ENCODE measurements around the gene ADH7. TPM values are rescaled to one million over a fixed set of nuclear protein-coding genes. Genes with fewer than 3 reads are reported as not detected.
A peak's percentile ranks its signal among the peaks of the same experiment; 100 is the strongest.

Gene ADH7
- not detected in 2 replicates for total RNA-seq

- DNase-seq (ENCODE audit: low read depth): no peak
Observed at GRCh38 chr4:99435154-99435553, at the start of gene ADH7. Gene ADH7, minus strand, starts transcription at chr4:99435342. Its CDS starts 109 bp downstream, at chr4:99435233.

DNA sequence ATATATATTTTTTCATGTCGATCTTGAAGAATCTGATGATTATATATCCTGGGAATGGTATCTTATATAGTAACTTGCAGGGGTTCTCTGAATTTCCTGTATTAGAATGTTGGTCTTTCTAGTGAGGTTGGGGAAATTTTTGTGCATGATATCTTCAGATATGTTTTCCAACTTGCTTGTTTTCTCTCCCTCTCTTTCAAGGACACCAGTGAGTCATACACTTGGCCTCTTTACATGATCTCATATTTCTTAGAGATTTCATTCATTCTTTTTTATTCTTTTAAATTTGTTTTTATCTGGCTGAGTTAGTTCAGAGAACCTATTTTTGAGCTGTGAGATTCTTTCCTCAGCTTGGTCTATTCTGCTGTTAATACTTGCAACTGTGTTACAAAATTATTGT lies 48.5 kb upstream of the ADH7 start:
- no peak for DNase-seq (ENCODE audit: low read depth)

- DNase-seq (ENCODE audit: low read depth): peak; percentile 93
Observed at GRCh38 chr4:99473131-99473530, 38.0 kb upstream of the ADH7 start.

- no peak for DNase-seq (ENCODE audit: low read depth)
Observed at GRCh38 chr4:99471896-99472295, 36.8 kb upstream of the ADH7 start.

GRCh38 chr4:99471349-99471748 lies 36.2 kb upstream of the ADH7 start:
- DNase-seq (ENCODE audit: low read depth): no peak

GRCh38 chr4:99468889-99469288 lies 33.7 kb upstream of the ADH7 start:
- DNase-seq (ENCODE audit: low read depth): peak; percentile 24

GRCh38 chr4:99467887-99468286 lies 32.7 kb upstream of the ADH7 start:
- DNase-seq (ENCODE audit: low read depth): no peak

- no peak for DNase-seq (ENCODE audit: low read depth)
Observed at GRCh38 chr4:99463566-99463965, 28.4 kb upstream of the ADH7 start.

DNA sequence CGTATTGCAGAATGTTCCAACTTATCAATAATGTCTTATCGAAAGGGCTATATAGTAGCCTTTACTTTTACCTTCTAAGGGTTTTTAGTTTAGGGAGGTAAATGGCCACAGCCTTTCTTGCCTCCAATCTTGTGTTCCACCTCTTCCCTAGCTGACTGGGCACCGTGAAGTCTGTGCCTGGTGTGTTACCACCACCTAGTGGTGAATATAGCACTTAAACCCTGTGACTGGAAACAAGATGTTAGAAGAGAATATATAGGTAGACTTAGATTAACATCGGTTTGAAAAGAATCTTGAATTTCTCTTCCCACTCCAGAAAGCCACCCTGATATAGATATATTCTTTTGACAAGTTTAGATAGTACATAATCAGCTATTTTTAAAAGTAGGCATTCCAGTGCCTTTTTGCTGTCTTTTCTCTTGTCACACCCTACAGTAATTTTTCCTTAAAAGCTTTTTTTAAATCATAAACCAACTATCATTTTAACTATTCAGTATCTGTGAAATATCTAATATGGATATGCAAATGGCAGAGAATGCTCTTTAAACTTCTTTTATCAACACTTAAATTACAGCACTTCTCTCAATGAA lies 27.8 kb upstream of the ADH7 start:
- peak; percentile 75 for DNase-seq (ENCODE audit: low read depth)

- DNase-seq (ENCODE audit: low read depth): no peak
Observed at GRCh38 chr4:99461623-99462401, 26.7 kb upstream of the ADH7 start.

DNA sequence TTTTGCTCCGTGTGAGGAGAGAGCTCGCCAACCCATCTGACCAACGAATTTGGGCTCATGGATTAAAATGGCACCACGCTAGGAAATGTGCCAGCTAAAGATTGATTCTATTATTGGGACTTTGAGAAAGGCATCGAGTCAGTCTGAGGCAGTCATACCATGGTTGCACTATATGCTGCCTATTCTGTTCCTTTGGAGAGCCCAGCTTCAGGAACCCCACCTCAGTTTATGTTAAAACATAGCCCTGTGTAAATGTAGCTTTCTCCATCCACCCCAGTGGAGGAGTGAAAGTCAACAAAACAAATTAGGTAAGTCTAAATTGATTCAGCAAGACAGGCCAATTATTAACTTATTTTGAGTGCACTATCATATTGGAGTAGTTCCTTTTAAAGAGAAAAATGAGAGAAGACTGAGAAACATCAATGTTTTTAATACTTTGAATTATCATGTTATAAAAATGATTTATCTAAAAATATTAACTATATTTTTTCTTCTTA lies 24.5 kb upstream of the ADH7 start:
- DNase-seq (ENCODE audit: low read depth): peak; percentile 62

DNA sequence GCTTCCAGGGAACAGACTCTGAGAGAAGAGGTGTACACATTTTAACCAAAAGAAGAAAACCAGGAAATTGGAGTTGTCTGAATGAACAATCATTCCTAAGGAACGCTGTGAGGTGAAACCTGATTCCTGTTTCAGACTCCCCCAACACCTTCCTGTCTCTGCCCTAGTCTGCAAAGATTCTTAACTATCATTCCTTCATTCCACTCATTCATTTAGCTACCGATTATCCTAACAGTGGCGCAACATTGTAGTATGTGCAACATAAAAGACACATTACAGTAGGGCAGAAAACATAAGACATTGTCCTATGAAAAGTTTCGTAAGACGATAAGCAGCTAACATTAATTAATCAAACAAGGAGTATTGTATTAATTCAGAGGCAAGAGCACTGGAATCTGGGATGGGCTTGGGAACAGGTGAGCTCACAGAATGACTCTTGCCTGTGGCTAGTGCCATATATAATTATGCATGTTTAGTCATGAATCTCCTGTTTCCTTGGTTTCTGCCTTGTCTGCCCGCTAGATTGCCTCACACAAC lies 23.8 kb upstream of the ADH7 start:
- DNase-seq (ENCODE audit: low read depth): peak; percentile 87

GRCh38 chr4:99457676-99458075 lies 22.5 kb upstream of the ADH7 start:
- DNase-seq (ENCODE audit: low read depth): no peak

- no peak for DNase-seq (ENCODE audit: low read depth)
Observed at GRCh38 chr4:99457270-99457669, 22.1 kb upstream of the ADH7 start.

GRCh38 chr4:99447513-99447912 lies 12.4 kb upstream of the ADH7 start:
- no peak for DNase-seq (ENCODE audit: low read depth)

- peak; percentile 97 for DNase-seq (ENCODE audit: low read depth)
Observed at GRCh38 chr4:99447079-99447478, 11.9 kb upstream of the ADH7 start.

GRCh38 chr4:99438405-99438780 lies 3.3 kb upstream of the ADH7 start:
- DNase-seq (ENCODE audit: low read depth): no peak

GRCh38 chr4:99437723-99438404 lies 2.7 kb upstream of the ADH7 start:
- no peak for DNase-seq (ENCODE audit: low read depth)

GRCh38 chr4:99436976-99437722 lies 2.0 kb upstream of the ADH7 start:
- peak; percentile 39 for DNase-seq (ENCODE audit: low read depth)

DNA sequence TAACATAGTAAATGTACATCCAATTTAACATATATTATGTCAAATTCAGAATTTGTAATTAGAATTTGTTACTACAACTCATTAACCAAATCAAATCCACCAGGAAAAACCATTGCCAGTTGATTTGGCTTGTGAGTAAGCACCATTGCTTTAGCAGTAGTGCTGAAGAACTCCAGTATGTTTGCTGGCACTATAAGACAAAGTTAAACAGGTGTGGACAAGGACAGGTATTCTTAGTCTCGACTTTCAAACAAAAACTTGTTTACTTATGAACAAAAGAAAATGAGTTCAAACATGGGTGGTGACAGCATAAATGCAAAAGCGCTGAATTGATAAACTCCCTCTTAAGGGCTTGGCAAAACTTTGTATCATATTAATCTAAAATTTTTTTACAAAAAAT lies 1.3 kb upstream of the ADH7 start:
- DNase-seq (ENCODE audit: low read depth): no peak

DNA sequence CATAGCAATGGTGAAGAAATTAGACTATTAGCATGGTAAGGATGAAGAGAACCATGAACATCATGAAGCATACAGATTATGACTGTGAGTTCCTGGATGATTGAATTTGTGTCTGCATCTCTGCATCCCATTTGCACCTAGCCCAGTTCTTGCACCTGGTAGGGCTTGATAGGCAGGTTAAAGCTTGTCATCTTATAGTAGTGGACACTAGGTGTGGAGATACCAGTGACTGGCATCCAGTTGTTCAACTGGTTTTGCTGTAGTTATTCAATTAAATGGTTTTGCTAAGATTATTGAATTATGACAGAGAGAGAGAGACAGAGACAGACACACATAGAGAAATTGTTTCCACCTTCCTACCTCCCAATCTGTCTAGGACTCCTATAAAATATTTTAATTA lies 5.0 kb downstream of the ADH7 start:
- DNase-seq (ENCODE audit: low read depth): no peak

DNA sequence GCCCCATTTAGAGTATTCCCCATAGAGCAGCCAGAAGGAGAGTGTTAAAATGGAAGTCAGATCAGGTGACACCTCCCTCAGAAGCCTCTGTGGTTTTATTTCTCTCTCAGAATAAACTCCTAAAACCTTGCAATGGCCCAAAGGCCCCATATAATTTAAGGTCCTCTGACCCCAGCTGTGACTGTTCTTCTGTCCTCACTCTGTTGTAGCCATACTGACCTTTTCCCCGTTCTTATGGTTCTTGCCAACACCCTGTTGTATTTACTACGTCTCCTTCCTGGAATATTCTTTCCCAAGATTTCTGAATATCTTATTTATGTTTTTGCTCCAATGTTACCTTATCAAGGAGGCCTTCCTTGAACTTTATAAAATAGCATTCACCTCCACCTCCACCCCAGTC lies 18.0 kb downstream of the ADH7 start:
- DNase-seq (ENCODE audit: low read depth): no peak

All from renal cortical epithelial cell (primary cell).